ENCODE measurements around the gene CLCN7.
"Not testable (repeated sequence)": the region's sequence is repeated elsewhere in the genome, so short reads cannot be mapped to it uniquely, and the experiment has no call there.

Gene CLCN7

DNA sequence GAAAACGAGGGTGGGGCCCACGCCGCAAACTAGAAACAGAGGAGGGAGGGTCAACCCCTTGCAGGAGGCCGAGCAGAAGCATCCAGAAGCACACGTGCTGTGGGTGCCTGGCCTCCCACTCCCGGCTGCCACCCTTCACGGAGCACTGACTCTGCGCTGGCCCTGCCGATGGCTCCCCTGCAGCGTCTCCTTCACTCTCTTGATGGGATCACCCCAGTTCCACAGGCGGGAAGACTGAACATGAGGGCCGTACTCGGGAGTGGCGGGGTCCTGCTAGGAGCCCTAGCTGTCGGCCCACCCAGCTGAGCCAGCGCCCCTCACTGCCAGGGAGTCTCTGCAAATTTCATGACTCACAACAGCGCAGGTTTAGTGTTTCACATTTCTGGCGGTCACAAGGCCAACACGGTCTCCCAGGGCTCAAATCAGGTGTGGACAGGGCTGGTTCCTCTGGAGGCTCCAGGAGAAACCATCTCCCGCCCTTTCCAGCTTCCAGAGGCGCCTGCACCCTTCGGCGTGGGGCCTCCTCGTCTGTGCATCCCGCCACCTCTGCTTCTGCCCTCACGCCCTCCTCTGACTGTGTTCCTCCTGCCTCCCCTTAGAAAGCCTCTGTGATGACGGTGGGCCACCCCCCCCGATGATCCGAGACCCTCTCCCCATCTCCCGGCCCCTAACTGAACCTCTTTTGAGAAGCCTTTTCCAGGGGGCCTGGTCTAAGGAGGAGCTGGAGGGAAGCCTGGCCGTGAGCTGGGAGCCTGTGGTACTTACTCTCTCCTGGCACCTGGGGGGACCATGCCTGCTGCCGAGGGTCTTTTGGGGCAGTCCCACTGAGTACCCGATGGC is 11.9 kb upstream of the CLCN7 start:
- FAIRE-seq, result no peak

DNA sequence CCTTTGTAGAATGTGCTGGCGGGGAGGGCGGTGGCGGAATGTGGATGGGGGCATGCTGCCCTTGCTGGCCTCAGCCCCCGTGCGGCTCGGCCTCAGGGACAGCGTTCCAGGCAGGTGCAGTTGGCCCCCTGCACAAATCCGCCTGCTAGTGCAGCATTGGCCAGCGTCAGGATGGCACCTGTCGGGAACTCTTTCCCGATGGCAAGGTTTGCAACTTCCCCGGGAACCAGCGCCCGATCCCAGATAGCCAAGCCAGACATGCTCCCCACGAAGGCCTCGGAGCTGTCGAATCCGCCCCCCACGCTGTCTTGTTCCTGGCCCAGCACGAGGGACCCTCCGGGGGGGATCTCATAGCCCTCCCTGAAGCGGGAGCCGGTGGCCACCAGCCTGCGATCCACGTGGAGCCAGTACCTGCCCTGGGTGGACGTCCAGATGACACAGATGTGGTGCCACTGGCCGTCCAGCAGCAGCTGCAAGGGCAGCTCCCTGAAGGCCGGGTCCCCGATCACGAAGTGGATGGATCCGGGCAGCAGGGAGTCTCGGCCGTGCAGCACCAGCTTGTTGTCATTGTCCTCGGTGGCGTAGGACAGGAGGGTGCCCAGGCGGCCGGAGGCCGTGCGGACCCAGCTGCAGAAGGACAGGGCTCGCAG is 11.1 kb upstream of the CLCN7 start:
- no peak for FAIRE-seq

DNA sequence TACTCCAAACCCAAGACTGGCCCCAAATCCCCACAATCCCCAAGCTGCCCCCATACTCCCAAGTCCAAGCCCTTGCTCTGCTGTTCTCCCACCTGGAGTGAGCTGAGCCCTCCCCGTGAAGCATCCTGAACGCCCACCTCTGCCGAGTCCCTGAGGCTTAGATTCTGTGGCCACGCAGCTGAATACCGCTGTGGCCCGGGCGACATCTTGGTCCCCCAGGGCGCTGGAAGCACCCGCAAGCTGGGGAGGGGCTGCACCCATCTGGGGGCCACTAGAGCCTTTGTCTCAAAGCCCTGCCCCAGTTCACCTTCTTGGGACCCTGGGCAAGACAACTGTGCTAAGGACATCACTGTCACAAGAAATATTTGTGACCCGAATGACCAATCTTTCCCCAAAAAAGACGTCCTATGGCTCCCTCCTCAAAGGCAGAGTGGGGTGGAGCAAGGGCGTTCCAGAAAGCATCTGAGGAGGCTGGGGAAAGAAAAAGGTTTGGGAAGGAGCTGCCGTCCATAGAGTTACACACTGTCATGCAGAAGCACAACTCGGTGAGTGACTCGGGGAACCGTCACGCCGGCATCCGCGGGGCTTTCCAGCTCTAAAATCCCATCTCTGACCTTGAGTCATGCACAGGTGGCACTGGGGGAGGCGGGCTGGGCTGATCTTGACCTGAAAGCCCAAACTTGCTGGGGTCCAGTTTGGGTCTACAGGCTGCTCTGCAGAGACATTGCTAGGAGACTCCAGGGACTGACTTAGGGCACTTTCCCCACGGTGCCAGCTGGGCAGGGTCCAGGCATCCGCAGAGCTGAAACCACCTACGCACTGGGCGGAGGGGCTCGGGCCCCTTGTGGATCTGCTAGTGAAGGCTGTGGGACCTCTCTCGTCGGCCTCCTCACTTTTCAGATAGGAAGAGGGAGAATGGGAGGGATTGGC is 7.3 kb upstream of the CLCN7 start:
- no peak for FAIRE-seq

DNA sequence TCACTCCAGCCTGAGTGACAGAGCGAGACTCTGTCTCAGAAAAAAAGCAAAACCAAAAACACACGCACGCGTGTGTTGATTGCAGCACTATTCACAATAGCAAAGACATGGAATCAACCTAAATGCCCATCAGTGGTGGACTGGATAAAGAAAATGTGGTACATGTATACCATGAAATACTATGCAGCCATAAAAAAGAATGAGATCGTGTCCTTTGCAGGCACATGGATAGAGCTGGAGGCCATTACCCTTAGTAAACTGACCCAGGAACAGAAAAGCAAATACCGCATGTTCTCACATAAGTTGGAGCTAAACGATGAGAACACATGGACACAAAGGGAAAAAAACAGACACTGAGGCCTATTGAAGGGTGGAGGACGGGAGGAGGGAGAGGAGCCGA is 4.1 kb upstream of the CLCN7 start:
- not testable (repeated sequence) for FAIRE-seq

DNA sequence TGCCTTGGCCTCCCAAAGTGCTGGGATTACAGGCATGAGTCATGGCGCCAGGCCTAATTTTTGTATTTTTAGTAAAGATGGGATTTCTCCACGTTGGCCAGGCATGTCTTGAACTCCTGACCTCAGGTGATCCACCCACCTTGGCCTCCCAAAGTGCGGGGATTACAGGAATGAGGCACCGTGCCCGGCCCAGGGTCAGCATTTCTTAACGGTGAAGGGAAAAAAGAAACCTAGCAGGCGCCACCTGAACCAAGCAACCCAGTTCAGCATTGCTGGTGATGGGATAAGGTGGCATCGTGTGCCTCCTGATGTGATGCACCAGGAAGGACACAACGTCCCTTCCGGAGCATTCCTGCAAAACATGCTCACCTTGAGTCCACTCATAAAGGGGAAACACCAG is 2.2 kb upstream of the CLCN7 start:
- FAIRE-seq, result no peak

DNA sequence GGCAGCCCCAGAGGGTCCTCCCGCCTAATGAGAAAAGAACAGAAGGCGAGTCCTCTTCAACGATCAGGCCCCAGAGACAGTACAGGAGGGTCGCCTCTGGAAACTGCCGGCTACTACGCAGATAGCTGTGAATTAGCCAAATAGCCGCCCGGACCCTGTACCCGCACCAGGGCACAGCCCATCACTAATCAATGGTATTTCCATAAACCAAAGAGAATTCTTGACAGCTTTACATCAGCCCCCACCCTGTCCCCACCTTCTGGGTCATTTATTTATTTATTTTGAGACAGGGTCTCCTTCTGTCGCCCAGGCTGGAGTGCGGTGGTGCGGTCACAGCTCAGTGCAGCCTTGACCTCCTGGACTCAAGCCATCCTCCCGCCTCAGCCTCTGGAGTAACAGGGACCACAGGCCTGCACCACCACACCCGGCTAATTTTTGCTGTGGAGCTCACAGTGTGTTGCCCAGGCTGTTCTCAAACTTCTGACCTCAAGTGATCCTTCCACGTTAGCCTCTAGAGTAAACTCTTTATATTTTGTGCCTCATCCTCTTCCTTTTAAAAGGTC is 805 bp upstream of the CLCN7 start:
- FAIRE-seq, result no peak

DNA sequence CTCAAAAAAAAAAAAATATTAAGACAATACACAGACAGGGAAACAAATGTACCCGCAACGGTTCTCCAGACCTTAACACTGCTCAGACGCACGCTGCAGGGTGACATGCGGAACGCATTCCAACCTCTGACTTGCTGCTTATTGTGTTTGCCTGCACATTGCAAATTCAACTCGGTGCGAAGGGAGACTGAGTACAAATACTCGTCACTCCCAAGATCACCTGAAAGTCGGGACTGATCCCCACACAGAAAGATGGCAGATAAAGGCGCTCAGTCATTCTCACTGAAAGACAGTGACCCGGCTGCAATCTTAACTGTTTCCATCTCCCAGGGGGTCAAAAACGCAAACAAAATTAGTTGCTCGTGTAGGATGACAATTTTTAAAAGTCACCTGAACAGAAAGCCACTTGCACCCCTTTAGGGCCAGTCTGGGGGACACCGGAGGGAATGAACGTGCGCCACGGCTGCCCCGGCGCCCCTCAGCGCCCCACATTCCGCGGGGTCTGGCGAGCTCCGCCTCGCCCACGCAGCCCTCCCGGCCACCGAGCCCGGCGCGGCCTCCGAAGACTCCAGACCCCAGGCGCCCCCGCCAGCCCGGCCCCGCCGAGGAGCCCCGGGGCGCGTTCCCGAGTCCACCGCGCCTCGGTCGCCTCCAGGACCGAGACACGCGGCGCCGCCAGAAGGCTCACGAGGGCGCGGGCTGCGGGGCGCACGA is 589 bp downstream of the CLCN7 start:
- no peak for FAIRE-seq

DNA sequence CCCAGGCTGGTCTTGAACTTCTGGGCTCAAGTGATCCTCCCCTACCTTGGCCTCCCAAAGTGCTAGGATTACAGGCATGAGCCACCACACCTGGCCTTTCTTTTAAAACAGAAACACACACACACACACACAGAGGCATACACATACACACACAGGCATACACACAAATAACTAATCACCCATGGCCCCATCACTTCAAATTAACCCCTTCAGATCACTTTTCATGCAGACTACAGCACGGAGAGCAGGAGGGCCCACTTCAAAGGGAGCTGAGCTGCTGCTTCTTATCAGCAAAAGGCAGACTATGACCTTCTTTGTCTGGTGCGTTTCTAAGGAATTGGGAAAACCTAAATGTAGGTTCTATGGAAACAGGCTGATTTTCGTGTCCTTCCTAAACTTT is 1.9 kb downstream of the CLCN7 start:
- no peak for FAIRE-seq

DNA sequence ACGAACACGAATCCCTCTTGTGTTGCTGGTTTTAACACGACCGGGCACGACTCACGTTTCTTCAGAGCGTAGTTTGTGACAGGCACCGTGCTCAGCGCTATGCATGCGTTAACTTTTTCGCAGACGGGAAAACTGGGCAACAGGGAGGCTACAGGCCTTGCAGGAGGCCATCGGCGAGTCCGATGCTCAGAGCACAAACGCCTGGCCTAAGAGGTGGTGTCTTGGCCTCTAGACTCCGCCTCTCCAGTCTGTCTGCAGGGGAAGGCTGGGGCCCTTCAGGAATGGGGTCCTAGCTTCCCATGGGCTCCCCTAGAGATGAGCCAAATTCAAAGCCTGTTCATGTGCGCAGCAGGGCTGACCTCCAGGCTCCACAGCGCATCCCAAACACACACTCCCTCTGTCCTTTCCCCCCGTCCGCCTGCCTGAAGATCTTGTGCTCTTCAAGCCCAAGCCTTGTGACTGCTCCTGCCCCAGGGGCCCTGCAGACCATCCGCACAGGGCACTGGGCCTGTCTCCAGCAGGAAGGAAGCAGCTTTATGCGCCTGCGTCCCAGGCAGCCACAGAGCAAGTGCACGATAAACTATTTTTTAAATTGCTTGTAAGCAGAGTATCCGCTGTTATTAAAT is 3.1 kb downstream of the CLCN7 start:
- no peak for FAIRE-seq

DNA sequence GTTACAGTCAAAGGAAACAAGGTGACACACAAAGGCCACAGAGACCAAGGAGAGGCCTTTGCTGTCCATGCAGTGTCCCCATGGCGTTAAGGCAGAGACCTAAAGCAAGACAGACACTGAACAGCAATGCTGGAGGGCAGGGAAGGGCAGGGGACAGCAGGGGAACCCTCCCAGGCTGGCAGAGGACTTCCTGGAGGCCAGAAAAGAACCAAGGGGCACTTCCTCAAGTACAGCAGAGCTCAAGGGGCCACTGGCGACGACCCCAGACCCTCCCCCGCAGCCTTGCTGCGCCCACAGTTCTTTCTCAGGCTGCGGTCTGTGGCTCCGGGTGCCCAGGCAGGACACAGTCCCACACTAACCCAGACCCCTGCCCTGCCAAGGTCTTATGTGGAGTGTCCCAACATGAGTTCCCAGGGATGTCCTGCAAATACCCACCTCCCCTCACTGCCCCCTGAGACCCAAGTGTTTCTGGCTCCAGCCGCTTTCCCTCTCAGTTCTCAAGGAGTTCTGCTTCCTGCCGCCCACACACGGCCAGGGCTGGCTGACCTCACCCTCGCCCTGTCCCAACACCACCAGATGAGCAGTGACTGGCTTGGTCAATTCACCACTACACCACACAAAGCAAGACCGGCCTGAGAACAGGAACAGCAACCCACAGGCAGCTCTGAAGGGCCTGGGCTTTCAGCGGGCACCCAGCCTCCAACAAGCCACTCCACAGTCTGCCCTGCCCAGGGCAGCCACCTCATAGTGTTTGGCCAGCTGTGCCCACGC is 4.2 kb downstream of the CLCN7 start:
- FAIRE-seq, result no peak

DNA sequence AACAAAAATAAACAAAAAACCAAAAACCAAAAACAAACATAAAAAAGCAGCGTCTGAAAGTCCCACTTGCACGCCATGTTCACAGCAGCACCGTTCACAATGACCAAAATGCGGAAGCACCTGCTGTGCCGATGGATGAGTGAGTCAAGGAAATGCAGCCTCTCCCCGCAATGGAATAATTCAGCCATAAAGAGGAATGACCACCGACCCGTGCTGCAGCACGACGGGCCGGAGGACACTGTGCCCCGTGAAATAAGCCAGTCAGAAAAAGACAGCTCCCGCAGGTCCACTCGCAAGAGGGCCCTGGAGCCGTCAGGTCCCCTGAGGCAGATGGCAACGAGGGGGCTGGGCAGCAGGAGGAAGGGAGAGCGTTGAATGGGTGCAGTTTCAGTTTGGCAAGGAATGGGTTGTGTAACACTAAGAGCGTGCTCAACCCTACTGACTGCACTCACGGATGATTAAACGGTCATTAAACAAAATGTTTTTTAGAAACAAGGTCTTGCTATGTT is 5.1 kb downstream of the CLCN7 start:
- no peak for FAIRE-seq

DNA sequence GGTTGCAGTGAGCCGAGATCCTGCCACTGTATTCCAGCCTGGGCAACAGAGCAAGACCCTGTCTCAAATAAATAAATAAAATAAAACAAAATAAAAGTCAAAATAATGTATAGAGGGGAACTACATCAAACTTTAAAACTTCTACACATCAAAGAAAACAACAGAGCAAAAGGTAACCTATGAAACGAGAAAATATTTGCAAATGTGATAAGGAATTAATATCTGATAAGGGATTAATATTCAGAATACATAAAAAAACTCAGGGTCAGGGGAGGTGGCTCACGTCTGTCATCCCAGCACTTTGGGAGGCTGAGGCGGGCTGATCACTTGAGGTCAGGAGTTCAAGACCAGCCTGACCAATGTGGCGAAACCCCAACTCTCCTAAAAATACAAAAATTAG is 5.7 kb downstream of the CLCN7 start:
- not testable (repeated sequence) for FAIRE-seq

DNA sequence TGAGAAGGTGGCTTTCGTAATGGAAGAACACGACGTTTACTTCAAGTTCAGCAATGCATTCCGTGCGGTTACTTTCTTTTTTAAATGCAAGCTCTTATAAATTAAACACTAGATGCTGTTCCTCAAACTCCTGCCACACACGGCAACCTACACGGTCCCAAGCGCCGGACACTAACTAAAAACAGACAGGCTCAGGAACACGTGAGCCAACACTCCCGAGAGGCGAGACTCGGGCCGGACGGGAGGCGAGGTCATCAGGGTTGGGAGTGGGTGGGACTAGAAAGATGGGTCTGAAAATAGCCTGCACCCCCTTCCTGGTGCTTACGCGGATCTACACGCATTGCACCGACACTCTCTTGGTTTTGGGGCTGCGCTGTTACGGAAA is 6.4 kb downstream of the CLCN7 start:
- no peak for FAIRE-seq

DNA sequence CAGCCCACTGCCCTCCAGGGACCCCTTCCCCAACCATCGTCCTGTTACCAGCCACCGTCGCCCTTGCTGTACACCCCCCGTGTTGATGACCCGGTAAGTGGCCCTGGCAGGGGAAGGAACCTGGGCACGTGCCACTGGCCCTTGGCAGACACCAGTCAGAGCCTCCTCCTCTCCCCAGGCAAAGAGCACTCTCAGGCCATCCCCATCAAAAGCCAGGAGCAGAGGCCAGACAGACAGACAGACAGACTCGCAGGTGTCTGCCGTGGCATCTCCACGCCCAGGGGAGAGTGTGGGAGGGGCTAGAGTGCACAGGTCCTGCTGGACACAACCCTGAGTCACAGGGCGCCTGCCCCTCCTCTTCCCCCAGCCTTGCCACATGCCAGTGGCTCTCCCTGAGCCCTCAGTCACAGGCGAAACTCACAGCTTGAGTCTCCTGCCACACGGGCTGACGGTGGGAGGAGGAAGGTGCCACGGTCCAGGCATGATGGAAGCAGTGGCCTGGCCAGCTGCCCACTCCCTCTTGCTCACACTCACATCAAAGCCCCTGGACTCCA is 7.8 kb downstream of the CLCN7 start:
- no peak for FAIRE-seq

DNA sequence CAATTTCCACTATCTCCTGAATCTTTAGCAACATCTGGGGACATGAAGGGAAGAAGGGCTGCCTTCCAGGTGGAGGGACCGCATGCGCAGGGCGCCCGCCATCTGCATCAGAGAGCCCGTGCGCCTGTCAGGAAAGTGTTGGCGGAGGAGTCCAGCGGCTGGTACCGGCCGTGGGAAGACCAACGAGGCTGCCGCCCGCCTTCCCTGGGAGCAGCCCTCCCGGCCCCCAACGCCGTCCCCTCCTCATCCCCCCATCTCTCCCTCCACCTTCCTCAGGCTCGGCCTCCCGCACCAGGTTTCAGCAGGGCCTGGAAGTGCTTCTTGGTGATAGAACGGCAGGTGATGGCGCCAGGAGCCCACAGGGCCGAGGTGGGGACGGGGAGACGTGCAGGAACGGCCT is 8.8 kb downstream of the CLCN7 start:
- FAIRE-seq, result no peak

DNA sequence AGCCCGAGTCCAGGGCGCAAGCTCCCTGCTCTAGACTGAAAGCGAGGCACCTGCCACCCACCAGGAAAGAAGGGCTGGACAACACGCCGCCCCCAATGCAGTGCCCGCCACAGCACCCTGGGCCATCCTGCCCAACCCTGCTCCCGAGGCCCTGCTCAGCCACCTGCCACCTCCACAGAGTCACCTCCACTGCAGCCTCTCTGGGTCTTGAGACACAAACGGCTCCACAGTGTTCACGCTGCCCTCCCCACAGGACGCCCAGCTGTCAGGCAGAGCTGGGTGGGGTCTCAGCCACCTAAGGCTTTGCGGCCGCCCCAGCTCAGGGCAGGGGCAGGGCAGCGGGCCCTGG is 9.3 kb downstream of the CLCN7 start:
- FAIRE-seq, result no peak

DNA sequence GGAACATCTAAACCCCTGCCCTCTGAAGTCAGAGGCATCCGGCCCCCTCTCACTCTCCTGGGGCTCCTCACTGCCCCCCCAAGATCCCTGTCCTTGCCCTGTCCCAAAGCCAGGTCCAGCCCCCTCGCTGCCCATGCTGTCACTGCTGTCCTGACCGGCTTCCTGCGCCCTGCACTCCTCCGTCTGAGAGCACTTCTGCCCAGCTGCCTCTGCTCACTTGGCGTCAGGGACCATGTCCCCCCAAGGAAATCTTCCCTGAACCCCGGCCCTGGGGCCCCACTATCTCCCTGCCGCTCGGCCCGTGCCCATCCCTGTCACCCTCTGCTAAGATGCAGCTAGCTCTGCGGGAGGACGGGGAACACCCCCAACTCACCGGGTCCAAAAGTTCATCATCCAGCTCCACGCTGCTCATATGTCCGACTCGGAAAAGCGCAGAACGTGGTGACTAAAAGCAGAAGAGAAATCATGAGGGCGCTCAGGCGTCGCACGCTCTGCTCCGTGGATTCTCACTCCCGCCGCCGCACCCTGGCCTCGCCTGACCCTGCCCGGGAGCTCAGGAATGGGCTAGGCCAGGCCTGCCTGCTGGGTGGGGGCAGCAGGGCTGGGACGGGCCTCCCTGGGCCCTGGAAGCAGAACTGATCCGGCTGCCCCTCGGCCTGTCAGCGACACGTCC is 9.8 kb downstream of the CLCN7 start:
- FAIRE-seq, result no peak

DNA sequence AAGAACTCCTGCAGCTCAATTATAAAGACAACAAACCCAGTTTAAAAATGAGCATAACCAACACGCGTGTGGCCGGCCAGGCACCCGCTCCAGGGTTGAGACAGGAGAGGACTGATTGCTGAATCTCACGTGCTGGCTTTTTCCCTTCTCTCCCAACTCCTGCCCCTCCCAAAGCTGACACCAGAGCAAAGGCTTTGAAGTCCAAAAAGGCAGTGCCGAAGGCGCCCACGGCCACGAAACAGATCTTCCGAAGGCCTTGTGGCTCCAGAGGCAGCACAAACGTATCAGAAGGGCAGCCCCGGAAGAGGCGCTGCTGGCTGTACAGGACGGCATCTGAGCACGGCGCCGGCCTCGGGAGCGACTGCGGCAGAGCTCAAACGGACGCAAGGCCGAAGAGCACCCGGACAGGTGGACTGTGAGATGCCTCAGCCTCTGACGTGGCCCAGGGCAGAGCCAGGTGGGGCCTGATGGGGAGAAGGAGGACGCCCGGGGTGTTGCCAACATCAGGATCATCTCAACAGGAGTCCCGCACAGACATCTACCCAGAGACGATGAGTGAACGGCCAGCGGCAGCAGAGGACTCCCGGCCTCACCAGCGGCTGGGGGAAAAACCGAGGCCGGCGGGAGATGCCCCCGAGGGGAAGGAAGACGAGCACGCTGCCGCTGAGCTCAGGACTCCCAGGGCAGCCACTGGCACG is 10.5 kb downstream of the CLCN7 start:
- no peak for FAIRE-seq

DNA sequence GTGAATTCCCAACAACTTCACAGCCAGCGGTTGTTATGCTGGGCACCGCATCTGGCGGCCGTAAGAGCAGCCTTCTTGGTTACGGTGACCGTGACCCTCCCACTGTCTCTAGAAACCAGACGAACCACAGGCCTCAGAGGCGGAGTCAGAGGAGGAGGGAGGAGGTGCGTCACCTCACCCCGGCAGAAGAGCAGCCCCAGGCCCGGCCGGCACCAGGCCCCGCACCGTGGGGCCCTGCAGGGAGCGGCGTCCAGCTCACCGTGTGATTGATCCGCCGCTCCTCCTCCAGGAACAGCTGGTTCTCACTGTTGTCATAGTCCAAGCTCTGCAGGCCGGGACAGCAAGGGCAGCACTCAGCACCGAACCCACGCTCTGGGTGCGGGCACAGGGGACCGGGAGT is 13.7 kb downstream of the CLCN7 start:
- FAIRE-seq, result no peak
